WTC11 (cell line): Measurements from ENCODE around the gene GSC2. TPM values are rescaled to one million over a fixed set of nuclear protein-coding genes. Genes with fewer than 3 reads are reported as not detected.

Experiments
- ATAC-seq: fragments of 200-7000 bp; cut with Tn5 transposase; 2 replicates; pipeline ENCODE4 v1.10.0; 2021; ENCODE audit warnings: mild to moderate bottlenecking, moderate library complexity
- CTCF ChIA-PET: fragments of 300-600 bp; sonication (Branson Sonifier 250); formaldehyde crosslinking; loops from one replicate; lab custom pipeline; 2021; ENCODE audit warnings: antibody characterized with exemption; lab: Charles Lee
- POLR2A ChIA-PET: fragments of 350-600 bp; sonication (Branson Sonifier 250); formaldehyde crosslinking; loops from one replicate; lab custom pipeline; 2021; ENCODE audit warnings: antibody characterized with exemption; lab: Charles Lee
- DNase-seq: peaks from one replicate; pipeline ENCODE4 v3.0.0; 2021; ENCODE audit warnings: low spot score
- H3K27ac Mint-ChIP-seq: 2 replicates; pipeline ENCODE4 v1.8.0; 2021; ENCODE audit warnings: mixed read lengths
- H3K27me3 Mint-ChIP-seq: 2 replicates; pipeline ENCODE4 v1.8.0; 2021; ENCODE audit warnings: low read depth, mild to moderate bottlenecking, moderate library complexity, mixed read lengths
- H3K36me3 Mint-ChIP-seq: 2 replicates; pipeline ENCODE4 v1.8.0; 2021; ENCODE audit warnings: mixed read lengths
- H3K4me1 Mint-ChIP-seq: 2 replicates; pipeline ENCODE4 v1.8.0; 2022; ENCODE audit warnings: mixed read lengths
- H3K4me3 Mint-ChIP-seq: 2 replicates; pipeline ENCODE4 v1.8.0; 2021; ENCODE audit warnings: mild to moderate bottlenecking, moderate library complexity, mixed read lengths
- H3K9me3 Mint-ChIP-seq: 2 replicates; pipeline ENCODE4 v1.8.0; 2021; ENCODE audit warnings: mixed read lengths
- ELF4 ChIP-seq: sonication (generic); formaldehyde crosslinking; IDR thresholded peaks from 2 replicates; pipeline ENCODE4 v1.8.1; 2022; ENCODE audit warnings: low read depth, mild to moderate bottlenecking, moderate library complexity, missing genetic modification reagents
- ETV6 ChIP-seq: sonication (generic); formaldehyde crosslinking; IDR thresholded peaks from 2 replicates; pipeline ENCODE4 v1.8.1; 2022; ENCODE audit warnings: mild to moderate bottlenecking, missing genetic modification reagents
- MYBL2 ChIP-seq: sonication (generic); formaldehyde crosslinking; IDR thresholded peaks from 2 replicates; pipeline ENCODE4 v1.8.1; 2023; ENCODE audit warnings: mild to moderate bottlenecking, moderate library complexity, missing genetic modification reagents
- TEAD1 ChIP-seq: sonication (generic); formaldehyde crosslinking; IDR thresholded peaks from 2 replicates; pipeline ENCODE4 v1.8.0; 2022; ENCODE audit warnings: mild to moderate bottlenecking, missing genetic modification reagents
- ZNF263 ChIP-seq: sonication (generic); formaldehyde crosslinking; IDR thresholded peaks from 2 replicates; pipeline ENCODE4 v1.8.1; 2022; ENCODE audit warnings: low read depth, mild to moderate bottlenecking, moderate library complexity, missing genetic modification reagents
- ZNF317 ChIP-seq: sonication (generic); formaldehyde crosslinking; IDR thresholded peaks from 2 replicates; pipeline ENCODE4 v1.8.1; 2023; ENCODE audit warnings: low read depth, mild to moderate bottlenecking, moderate library complexity, missing genetic modification reagents, borderline replicate concordance
- ZNF423 ChIP-seq: fragments of 250-450 bp; sonication (Bioruptor Pico); IDR thresholded peaks from 2 replicates; pipeline ENCODE4 v2.1.2; 2022; ENCODE audit warnings: mild to moderate bottlenecking, moderate library complexity
- total RNA-seq: library from RNA; stranded (reverse); gene quantifications from 3 replicates; pipeline ENCODE4 v1.2.3, GENCODE V29; 2021
- TF ChIP-seq, protein P1 (sequence below): sonication (generic); formaldehyde crosslinking; IDR thresholded peaks from 2 replicates; pipeline ENCODE4 v1.8.1; 2023; ENCODE audit warnings: mild to moderate bottlenecking, moderate library complexity, missing genetic modification reagents
- TF ChIP-seq, protein P2 (sequence below): sonication (generic); formaldehyde crosslinking; IDR thresholded peaks from 2 replicates; pipeline ENCODE4 v1.8.0; 2023; ENCODE audit warnings: missing genetic modification reagents
- TF ChIP-seq, protein P3 (sequence below): sonication (generic); formaldehyde crosslinking; IDR thresholded peaks from 2 replicates; pipeline ENCODE4 v1.8.0; 2022; ENCODE audit warnings: mild to moderate bottlenecking, missing genetic modification reagents
- TF ChIP-seq, protein P4 (sequence below): sonication (generic); formaldehyde crosslinking; IDR thresholded peaks from 2 replicates; pipeline ENCODE4 v1.8.0; 2022; ENCODE audit warnings: mild to moderate bottlenecking, missing genetic modification reagents
- TF ChIP-seq, protein P5 (sequence below): sonication (generic); formaldehyde crosslinking; IDR thresholded peaks from 2 replicates; pipeline ENCODE4 v1.8.1; 2022; ENCODE audit warnings: mild to moderate bottlenecking, moderate library complexity, missing genetic modification reagents
- TF ChIP-seq, protein P6 (sequence below): sonication (generic); formaldehyde crosslinking; IDR thresholded peaks from 2 replicates; pipeline ENCODE4 v1.8.1; 2023; ENCODE audit warnings: mild to moderate bottlenecking, missing genetic modification reagents, moderate library complexity
- TF ChIP-seq, protein P7 (sequence below): sonication (generic); formaldehyde crosslinking; IDR thresholded peaks from 2 replicates; pipeline ENCODE4 v1.8.0; 2023; ENCODE audit warnings: missing genetic modification reagents, mild to moderate bottlenecking, borderline replicate concordance

Gene GSC2
- total RNA-seq, 1 experiment from 2014 or later = 0.68 TPM

DNA sequence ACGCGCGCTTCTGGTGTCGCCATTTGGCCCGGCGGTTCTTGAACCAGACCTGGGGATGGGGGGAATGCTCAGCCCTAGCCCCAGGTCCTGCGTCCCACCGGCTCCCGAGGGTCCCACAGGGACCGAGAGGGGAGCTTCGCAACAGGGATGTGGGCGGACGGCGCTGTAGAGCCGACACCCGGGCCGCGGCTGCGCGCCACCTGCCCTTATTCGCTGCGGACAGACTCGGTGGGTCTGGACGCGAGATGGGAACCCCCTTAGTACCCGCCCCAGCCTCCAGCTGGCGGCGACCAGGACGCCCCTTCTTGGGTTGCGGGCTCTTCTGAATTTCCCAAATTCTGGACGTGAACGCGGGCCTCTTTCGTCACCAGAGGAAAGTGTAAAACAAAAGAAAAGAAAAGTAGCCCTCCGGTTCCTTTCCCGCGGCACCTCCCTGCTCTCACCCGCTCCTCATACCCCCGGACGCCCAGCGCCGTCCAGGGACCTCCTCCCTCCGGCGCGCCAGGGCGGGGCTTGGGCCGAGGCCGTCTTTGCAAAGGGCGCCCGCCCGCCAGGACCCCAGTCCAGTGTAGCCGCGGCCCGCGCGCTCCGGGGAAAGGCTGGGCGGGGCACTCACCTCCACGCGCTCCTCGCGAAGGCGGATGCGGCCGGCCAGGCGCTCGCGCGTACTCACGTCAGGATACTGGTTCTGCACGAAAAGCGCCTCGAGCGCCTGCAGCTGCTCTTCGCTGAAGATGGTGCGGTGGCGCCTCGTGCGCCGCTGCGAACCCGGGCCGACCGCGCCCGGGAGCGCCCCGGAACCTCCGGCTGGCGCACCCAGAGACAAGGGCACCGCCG is 827 bp downstream of the GSC2 start:
- POLR2A ChIA-PET = interaction anchor here (0.6 kb wide), 2 partner anchors 31 to 1603 kb away, joined by 3 to 5 read pairs; no protein-coding TSS in a partner anchor
- peak overlapping the region; percentile 66 for H3K4me3 Mint-ChIP-seq
- H3K27ac Mint-ChIP-seq = no peak overlapping the region
- H3K36me3 Mint-ChIP-seq = peaks cover 4% of the 10 kb centered on the region; the same call in 1 of the 2 replicates
- peaks cover 78% of the 10 kb centered on the region for H3K27me3 Mint-ChIP-seq
- peak; percentile 52; the same call in 1 of the 2 replicates for TF ChIP-seq ZNF317
- peak; percentile 49; the same call in 1 of the 2 replicates for TF ChIP-seq ETV6 (CRISPR knock-in tag)
- TF ChIP-seq, protein P1, sequence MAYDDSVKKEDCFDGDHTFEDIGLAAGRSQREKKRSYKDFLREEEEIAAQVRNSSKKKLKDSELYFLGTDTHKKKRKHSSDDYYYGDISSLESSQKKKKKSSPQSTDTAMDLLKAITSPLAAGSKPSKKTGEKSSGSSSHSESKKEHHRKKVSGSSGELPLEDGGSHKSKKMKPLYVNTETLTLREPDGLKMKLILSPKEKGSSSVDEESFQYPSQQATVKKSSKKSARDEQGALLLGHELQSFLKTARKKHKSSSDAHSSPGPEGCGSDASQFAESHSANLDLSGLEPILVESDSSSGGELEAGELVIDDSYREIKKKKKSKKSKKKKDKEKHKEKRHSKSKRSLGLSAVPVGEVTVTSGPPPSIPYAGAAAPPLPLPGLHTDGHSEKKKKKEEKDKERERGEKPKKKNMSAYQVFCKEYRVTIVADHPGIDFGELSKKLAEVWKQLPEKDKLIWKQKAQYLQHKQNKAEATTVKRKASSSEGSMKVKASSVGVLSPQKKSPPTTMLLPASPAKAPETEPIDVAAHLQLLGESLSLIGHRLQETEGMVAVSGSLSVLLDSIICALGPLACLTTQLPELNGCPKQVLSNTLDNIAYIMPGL = peak; percentile 82
- TF ChIP-seq, protein P2, sequence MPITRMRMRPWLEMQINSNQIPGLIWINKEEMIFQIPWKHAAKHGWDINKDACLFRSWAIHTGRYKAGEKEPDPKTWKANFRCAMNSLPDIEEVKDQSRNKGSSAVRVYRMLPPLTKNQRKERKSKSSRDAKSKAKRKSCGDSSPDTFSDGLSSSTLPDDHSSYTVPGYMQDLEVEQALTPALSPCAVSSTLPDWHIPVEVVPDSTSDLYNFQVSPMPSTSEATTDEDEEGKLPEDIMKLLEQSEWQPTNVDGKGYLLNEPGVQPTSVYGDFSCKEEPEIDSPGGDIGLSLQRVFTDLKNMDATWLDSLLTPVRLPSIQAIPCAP (CRISPR knock-in tag) = no peak
- TF ChIP-seq ZNF263 (CRISPR knock-in tag) = peak; percentile 34; the same call in 1 of the 2 replicates
- 0 out of 2 replicates have a peak, but pooled peaks have one; percentile 52 for TF ChIP-seq TEAD1 (CRISPR knock-in tag)
- TF ChIP-seq ZNF423 (CRISPR knock-in tag) = no peak
- TF ChIP-seq, protein P3, sequence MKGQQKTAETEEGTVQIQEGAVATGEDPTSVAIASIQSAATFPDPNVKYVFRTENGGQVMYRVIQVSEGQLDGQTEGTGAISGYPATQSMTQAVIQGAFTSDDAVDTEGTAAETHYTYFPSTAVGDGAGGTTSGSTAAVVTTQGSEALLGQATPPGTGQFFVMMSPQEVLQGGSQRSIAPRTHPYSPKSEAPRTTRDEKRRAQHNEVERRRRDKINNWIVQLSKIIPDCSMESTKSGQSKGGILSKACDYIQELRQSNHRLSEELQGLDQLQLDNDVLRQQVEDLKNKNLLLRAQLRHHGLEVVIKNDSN (CRISPR knock-in tag) = no peak
- peak; percentile 67; the same call in 1 of the 2 replicates for TF ChIP-seq MYBL2 (CRISPR knock-in tag)
- TF ChIP-seq, protein P4, sequence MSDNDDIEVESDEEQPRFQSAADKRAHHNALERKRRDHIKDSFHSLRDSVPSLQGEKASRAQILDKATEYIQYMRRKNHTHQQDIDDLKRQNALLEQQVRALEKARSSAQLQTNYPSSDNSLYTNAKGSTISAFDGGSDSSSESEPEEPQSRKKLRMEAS (CRISPR knock-in tag) = peak; percentile 81; the same call in 1 of the 2 replicates
- TF ChIP-seq, protein P5, sequence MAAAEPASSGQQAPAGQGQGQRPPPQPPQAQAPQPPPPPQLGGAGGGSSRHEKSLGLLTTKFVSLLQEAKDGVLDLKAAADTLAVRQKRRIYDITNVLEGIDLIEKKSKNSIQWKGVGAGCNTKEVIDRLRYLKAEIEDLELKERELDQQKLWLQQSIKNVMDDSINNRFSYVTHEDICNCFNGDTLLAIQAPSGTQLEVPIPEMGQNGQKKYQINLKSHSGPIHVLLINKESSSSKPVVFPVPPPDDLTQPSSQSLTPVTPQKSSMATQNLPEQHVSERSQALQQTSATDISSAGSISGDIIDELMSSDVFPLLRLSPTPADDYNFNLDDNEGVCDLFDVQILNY (CRISPR knock-in tag) = peak; percentile 38; the same call in 1 of the 2 replicates
- peak; percentile 33; the same call in 1 of the 2 replicates for TF ChIP-seq ELF4 (CRISPR knock-in tag)
- TF ChIP-seq, protein P6, sequence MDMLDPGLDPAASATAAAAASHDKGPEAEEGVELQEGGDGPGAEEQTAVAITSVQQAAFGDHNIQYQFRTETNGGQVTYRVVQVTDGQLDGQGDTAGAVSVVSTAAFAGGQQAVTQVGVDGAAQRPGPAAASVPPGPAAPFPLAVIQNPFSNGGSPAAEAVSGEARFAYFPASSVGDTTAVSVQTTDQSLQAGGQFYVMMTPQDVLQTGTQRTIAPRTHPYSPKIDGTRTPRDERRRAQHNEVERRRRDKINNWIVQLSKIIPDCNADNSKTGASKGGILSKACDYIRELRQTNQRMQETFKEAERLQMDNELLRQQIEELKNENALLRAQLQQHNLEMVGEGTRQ = no peak
- TF ChIP-seq, protein P7, sequence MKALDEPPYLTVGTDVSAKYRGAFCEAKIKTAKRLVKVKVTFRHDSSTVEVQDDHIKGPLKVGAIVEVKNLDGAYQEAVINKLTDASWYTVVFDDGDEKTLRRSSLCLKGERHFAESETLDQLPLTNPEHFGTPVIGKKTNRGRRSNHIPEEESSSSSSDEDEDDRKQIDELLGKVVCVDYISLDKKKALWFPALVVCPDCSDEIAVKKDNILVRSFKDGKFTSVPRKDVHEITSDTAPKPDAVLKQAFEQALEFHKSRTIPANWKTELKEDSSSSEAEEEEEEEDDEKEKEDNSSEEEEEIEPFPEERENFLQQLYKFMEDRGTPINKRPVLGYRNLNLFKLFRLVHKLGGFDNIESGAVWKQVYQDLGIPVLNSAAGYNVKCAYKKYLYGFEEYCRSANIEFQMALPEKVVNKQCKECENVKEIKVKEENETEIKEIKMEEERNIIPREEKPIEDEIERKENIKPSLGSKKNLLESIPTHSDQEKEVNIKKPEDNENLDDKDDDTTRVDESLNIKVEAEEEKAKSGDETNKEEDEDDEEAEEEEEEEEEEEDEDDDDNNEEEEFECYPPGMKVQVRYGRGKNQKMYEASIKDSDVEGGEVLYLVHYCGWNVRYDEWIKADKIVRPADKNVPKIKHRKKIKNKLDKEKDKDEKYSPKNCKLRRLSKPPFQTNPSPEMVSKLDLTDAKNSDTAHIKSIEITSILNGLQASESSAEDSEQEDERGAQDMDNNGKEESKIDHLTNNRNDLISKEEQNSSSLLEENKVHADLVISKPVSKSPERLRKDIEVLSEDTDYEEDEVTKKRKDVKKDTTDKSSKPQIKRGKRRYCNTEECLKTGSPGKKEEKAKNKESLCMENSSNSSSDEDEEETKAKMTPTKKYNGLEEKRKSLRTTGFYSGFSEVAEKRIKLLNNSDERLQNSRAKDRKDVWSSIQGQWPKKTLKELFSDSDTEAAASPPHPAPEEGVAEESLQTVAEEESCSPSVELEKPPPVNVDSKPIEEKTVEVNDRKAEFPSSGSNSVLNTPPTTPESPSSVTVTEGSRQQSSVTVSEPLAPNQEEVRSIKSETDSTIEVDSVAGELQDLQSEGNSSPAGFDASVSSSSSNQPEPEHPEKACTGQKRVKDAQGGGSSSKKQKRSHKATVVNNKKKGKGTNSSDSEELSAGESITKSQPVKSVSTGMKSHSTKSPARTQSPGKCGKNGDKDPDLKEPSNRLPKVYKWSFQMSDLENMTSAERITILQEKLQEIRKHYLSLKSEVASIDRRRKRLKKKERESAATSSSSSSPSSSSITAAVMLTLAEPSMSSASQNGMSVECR (CRISPR knock-in tag) = 0 out of 2 replicates have a peak, but pooled peaks have one; percentile 44
- peak; percentile 33 for ATAC-seq
- DNase-seq = peak; percentile 65
- 0 out of 2 replicates have a peak, but pooled peaks cover 4% of the 10 kb centered on the region for H3K9me3 Mint-ChIP-seq
- CTCF ChIA-PET = interaction anchor here (0.6 to 3.5 kb wide), 7 partner anchors 19 to 481 kb away, joined by 3 to 22 read pairs (median 4); partner anchors contain the start of genes DGCR2, SLC25A1 and UFD1
- H3K4me1 Mint-ChIP-seq = peaks cover 18% of the 10 kb centered on the region
